ENCODE data around the gene UBA1.

- no peak for TF ChIP-seq CTCF (IDR thresholded peaks at IDR 0.05)
- TF ChIP-seq POLR2A (IDR thresholded peaks at IDR 0.05) = no peak
Observed at GRCh38 chrX:47243351-47243750, 49.7 kb downstream of the UBA1 start.

All from adrenal gland (tissue), 5 donors.